Stimulated activated naive CD8-positive, alpha-beta T cell treated with anti-CD3 and anti-CD28 coated beads, Interleukin-15, Interleukin-2, amounts not matched to agents 100 ng/mL and 50 ng/mL, for 24 hours (primary cell): ENCODE data around the gene SYCP2.

ENCODE experiments used
- H3K27ac Mint-ChIP-seq: one replicate; pipeline ENCODE4 v1.8.0; 2021; ENCODE audit warnings: mild to moderate bottlenecking, mixed read lengths
- H3K27me3 Mint-ChIP-seq: one replicate; pipeline ENCODE4 v1.8.0; 2021; ENCODE audit warnings: mixed read lengths
- H3K36me3 Mint-ChIP-seq: one replicate; pipeline ENCODE4 v1.8.0; 2021; ENCODE audit warnings: low read depth, mixed read lengths
- H3K4me1 Mint-ChIP-seq: one replicate; pipeline ENCODE4 v1.8.0; 2021; ENCODE audit warnings: low read depth, mixed read lengths
- H3K4me3 Mint-ChIP-seq: one replicate; pipeline ENCODE4 v1.8.0; 2021; ENCODE audit warnings: mild to moderate bottlenecking, mixed read lengths
- H3K9me3 Mint-ChIP-seq: one replicate; pipeline ENCODE4 v1.8.0; 2021; ENCODE audit warnings: mixed read lengths

Gene SYCP2

GRCh38 chr20:59936409-59936808 lies 3.0 kb upstream of the SYCP2 start:
- Mint-ChIP-seq H3K9me3 (no peaks in the 10 kb centered on the region), H3K27ac (no peak overlapping the region), H3K4me3 (no peak overlapping the region), H3K27me3 (peaks cover 5% of the 10 kb centered on the region), H3K36me3 (peaks cover 16% of the 10 kb centered on the region), H3K4me1 (peaks cover 38% of the 10 kb centered on the region)

- H3K9me3 Mint-ChIP-seq: no peaks in the 10 kb centered on the region
- H3K4me1 Mint-ChIP-seq: peaks cover 32% of the 10 kb centered on the region
- H3K36me3 Mint-ChIP-seq: peaks cover 16% of the 10 kb centered on the region
- no peak overlapping the region for H3K4me3 Mint-ChIP-seq
- H3K27ac Mint-ChIP-seq: no peak overlapping the region
- H3K27me3 Mint-ChIP-seq: peaks cover 5% of the 10 kb centered on the region
Observed at GRCh38 chr20:59935457-59936185, 2.2 kb upstream of the SYCP2 start.

GRCh38 chr20:59933849-59934585 lies 580 bp upstream of the SYCP2 start:
- no peaks in the 10 kb centered on the region for H3K9me3 Mint-ChIP-seq
- H3K27ac Mint-ChIP-seq: no peak overlapping the region
- H3K4me3 Mint-ChIP-seq: peak overlapping the region; percentile 79
- peaks cover 32% of the 10 kb centered on the region for H3K4me1 Mint-ChIP-seq
- peaks cover 16% of the 10 kb centered on the region for H3K36me3 Mint-ChIP-seq
- H3K27me3 Mint-ChIP-seq: peaks cover 5% of the 10 kb centered on the region

- no peak overlapping the region for H3K27ac Mint-ChIP-seq
- H3K36me3 Mint-ChIP-seq: peaks cover 4% of the 10 kb centered on the region
- peaks cover 5% of the 10 kb centered on the region for H3K27me3 Mint-ChIP-seq
- H3K4me1 Mint-ChIP-seq: peaks cover 19% of the 10 kb centered on the region
- peak overlapping the region; percentile 41 for H3K4me3 Mint-ChIP-seq
- no peaks in the 10 kb centered on the region for H3K9me3 Mint-ChIP-seq
Observed at GRCh38 chr20:59932616-59933295, 681 bp downstream of the SYCP2 start.

- peaks cover 14% of the 10 kb centered on the region for H3K4me1 Mint-ChIP-seq
- H3K36me3 Mint-ChIP-seq: peaks cover 4% of the 10 kb centered on the region
- H3K27me3 Mint-ChIP-seq: peaks cover 5% of the 10 kb centered on the region
- peak overlapping the region; percentile 84 for H3K27ac Mint-ChIP-seq
- peak overlapping the region; percentile 69 for H3K4me3 Mint-ChIP-seq
- no peaks in the 10 kb centered on the region for H3K9me3 Mint-ChIP-seq
Observed at GRCh38 chr20:59931511-59932312, 1.7 kb downstream of the SYCP2 start.

- Mint-ChIP-seq H3K27me3 (peaks cover 12% of the 10 kb centered on the region), H3K36me3 (no peaks in the 10 kb centered on the region), H3K4me1 (no peaks in the 10 kb centered on the region), H3K9me3 (no peaks in the 10 kb centered on the region), H3K27ac (no peak overlapping the region), H3K4me3 (no peak overlapping the region)
Observed at GRCh38 chr20:59925899-59926298, 7.5 kb downstream of the SYCP2 start.

GRCh38 chr20:59925359-59925758 lies 8.1 kb downstream of the SYCP2 start:
- H3K36me3 Mint-ChIP-seq: no peaks in the 10 kb centered on the region
- no peaks in the 10 kb centered on the region for H3K4me1 Mint-ChIP-seq
- peaks cover 14% of the 10 kb centered on the region for H3K27me3 Mint-ChIP-seq
- no peaks in the 10 kb centered on the region for H3K9me3 Mint-ChIP-seq
- no peak overlapping the region for H3K27ac Mint-ChIP-seq
- no peak overlapping the region for H3K4me3 Mint-ChIP-seq

GRCh38 chr20:59923514-59923913 lies 9.9 kb downstream of the SYCP2 start:
- Mint-ChIP-seq H3K9me3 (no peaks in the 10 kb centered on the region), H3K4me1 (no peaks in the 10 kb centered on the region), H3K4me3 (no peak overlapping the region), H3K36me3 (no peaks in the 10 kb centered on the region), H3K27me3 (peaks cover 16% of the 10 kb centered on the region), H3K27ac (no peak overlapping the region)

- Mint-ChIP-seq H3K4me1 (no peaks in the 10 kb centered on the region), H3K4me3 (no peak overlapping the region), H3K27me3 (peaks cover 16% of the 10 kb centered on the region), H3K27ac (no peak overlapping the region), H3K36me3 (no peaks in the 10 kb centered on the region), H3K9me3 (no peaks in the 10 kb centered on the region)
Observed at GRCh38 chr20:59920944-59921343, 12.5 kb downstream of the SYCP2 start.

GRCh38 chr20:59912609-59913008 lies 20.8 kb downstream of the SYCP2 start:
- Mint-ChIP-seq H3K9me3 (no peaks in the 10 kb centered on the region), H3K36me3 (no peaks in the 10 kb centered on the region), H3K27ac (no peak overlapping the region), H3K4me3 (no peak overlapping the region), H3K27me3 (peaks cover 4% of the 10 kb centered on the region), H3K4me1 (no peaks in the 10 kb centered on the region)

- no peak overlapping the region for H3K4me3 Mint-ChIP-seq
- no peaks in the 10 kb centered on the region for H3K4me1 Mint-ChIP-seq
- H3K27me3 Mint-ChIP-seq: peaks cover 4% of the 10 kb centered on the region
- H3K27ac Mint-ChIP-seq: no peak overlapping the region
- H3K36me3 Mint-ChIP-seq: no peaks in the 10 kb centered on the region
- H3K9me3 Mint-ChIP-seq: no peaks in the 10 kb centered on the region
Observed at GRCh38 chr20:59911041-59911440, 22.4 kb downstream of the SYCP2 start.

GRCh38 chr20:59908855-59909254 lies 24.6 kb downstream of the SYCP2 start:
- H3K4me1 Mint-ChIP-seq: no peaks in the 10 kb centered on the region
- no peak overlapping the region for H3K27ac Mint-ChIP-seq
- H3K4me3 Mint-ChIP-seq: no peak overlapping the region
- no peaks in the 10 kb centered on the region for H3K36me3 Mint-ChIP-seq
- peaks cover 4% of the 10 kb centered on the region for H3K27me3 Mint-ChIP-seq
- no peaks in the 10 kb centered on the region for H3K9me3 Mint-ChIP-seq

GRCh38 chr20:59903621-59904020 lies 29.8 kb downstream of the SYCP2 start:
- no peak overlapping the region for H3K27ac Mint-ChIP-seq
- H3K4me3 Mint-ChIP-seq: no peak overlapping the region
- H3K4me1 Mint-ChIP-seq: no peaks in the 10 kb centered on the region
- H3K27me3 Mint-ChIP-seq: no peaks in the 10 kb centered on the region
- no peaks in the 10 kb centered on the region for H3K36me3 Mint-ChIP-seq
- H3K9me3 Mint-ChIP-seq: no peaks in the 10 kb centered on the region

GRCh38 chr20:59902470-59902869 lies 31.0 kb downstream of the SYCP2 start:
- H3K4me3 Mint-ChIP-seq: no peak overlapping the region

More at GRCh38 chr20:59902470-59902869, 31.0 kb downstream of the SYCP2 start:
- H3K27ac Mint-ChIP-seq: no peak overlapping the region
- H3K9me3 Mint-ChIP-seq: no peaks in the 10 kb centered on the region
- H3K4me1 Mint-ChIP-seq: no peaks in the 10 kb centered on the region
- H3K27me3 Mint-ChIP-seq: no peaks in the 10 kb centered on the region
- no peaks in the 10 kb centered on the region for H3K36me3 Mint-ChIP-seq
